Limb (tissue), 2 donors: ENCODE data around the gene THOC6.
A peak's percentile ranks its signal among the peaks of the same experiment; 100 is the strongest.

Experiments used
- DNase-seq, 2 donors: peaks; one replicate each; pipeline ENCODE4 v3.0.0-alpha.2; 2016; ENCODE audit errors: extremely low spot score in 2 of 2

Gene THOC6

DNA sequence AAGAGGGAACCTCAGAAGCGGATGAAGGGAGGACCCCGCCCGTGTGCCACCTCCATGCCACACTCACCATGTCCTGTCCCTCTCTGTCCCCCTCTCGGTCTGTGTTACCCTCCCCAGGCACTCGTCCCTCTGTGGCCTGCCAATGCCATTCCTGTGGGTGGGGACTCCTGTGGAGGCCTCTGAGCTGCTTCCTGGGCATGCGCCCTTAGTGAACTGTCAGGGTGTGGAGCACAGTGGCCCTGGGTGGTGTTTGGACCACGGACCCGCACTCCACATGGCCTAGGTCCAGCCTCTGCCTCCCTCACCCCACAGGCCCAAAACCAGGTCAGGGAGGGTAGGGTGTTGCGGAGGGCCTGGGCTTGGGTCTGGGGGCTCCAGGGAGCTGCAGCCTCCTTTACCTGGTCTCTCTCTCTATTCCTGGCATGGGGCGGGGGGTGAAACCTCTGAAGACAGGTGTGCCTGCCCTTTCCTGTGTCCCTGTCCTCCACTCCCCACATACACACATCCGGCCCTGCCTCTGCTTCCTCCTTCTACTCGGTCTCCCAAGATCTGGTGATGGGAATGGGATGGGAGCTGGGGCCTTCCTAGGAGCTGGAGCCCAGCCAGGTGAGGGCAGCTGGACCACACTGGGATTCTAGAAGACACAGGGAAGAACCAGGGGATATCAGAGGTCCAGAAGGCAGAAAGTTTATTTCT lies 32.1 kb upstream of the THOC6 start:
- no peak for DNase-seq

DNA sequence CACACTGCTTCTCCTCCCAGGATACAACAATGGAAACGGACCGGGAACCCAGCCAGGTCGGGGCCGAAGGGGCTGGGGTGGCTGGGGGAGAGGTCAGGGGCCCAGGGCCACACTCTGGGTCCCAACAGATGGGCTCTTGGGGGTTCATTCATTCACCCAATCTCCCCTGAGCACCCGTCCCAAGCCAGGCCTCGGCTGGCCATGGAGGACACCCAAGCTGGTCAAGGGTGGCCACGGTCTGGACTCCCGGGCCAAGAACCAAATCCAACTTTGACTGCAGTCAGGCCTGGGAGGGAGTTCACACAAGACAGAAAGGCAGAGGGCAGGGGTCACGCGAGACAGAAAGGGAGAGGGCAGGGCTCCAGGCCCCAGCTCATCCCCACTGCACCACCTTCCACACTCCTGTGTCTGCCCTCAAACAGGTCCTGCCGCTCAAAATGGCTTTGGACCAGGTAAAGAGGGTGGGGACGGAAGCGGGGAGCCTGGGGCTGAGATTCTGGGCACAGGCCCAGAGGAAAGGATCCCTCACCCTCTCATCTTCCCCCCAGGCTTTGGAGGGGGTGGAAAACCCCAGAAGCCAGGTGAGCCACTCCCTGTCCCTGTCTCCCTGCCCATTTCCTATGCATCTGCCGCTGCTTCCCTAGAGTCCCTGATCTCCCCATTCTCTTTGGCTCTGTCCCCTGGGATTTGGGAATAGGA lies 31.3 kb upstream of the THOC6 start:
- DNase-seq: no peak

DNA sequence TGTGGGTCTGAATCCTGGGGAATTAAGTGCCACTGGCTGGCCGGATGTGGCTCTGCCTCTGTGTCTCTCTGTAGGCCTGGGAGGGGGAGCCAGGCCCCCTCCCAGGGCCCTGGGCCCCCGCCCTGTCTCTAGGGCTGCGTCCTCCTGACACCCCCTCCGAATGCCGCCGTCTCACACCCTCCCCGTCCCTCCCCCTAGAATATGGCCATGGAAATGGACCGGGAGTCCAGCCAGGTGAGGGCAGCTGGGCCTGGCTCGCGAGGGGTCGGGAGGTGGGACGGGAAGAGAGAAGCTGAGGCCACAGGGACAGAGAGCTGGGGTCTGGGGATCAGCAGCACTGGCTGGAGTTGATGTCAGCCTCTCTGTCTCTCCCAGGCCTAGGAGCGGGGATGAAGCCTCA lies 27.5 kb upstream of the THOC6 start:
- no peak for DNase-seq

DNA sequence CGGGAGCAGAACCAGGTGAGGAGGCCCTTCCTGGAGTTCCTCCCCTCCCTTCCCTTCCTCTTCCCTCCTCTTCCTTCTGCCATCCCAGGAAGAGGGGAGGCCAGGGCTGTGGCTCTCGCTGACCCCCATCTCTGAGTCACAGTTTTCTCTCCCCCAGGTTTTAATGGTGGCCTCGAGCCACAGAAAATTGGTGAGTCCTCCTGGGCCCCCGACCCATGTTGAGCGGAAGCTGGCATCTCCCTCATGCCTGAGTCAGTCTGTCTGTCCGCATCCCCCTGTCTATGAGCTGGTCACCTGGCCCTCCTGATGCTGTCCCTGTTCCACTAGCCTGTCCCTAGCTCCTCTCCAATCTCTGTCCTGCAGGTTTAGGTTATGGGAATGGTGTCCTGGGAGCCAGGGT lies 23.9 kb upstream of the THOC6 start:
- no peak for DNase-seq

DNA sequence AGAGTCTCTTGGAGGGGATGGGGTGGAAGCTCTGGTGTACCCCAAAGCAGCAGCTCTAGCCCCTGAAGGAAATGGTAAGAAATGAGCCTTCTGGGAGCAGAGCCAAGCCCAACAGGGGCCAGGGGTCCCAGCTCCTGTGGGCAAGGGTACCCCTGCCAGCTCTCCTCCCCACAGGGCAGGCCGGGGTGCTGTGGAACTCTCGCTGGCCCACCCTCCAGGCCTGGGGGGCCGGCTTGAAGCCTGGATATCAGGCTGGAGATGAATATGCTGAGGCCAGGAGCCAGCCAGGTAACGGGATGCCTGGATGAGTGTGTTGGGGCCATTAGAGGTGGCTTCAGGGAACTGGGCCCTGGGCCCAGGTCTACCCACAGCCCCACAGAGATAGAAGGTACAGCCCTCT lies 23.3 kb upstream of the THOC6 start:
- DNase-seq: no peak

DNA sequence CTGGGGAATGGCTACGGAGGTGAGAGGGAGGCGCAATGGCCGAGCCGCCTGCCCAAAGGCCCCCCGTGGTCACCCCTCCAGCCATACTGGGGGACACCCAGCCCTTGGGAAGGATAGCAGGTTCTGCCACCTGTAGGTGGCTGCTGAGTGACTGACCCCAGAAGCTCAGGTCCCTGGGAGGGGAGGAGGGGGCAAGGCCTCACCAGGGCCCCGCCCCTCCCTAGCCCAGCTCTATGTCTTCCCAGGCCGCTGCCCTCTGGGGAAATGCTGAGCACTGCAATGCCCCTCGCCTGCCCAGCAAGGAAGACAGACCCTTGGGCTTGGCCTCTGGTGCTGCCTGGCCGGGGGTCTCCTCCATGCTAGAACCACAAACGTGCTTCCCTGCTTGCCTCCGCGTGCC lies 22.5 kb upstream of the THOC6 start:
- DNase-seq: no peak

DNA sequence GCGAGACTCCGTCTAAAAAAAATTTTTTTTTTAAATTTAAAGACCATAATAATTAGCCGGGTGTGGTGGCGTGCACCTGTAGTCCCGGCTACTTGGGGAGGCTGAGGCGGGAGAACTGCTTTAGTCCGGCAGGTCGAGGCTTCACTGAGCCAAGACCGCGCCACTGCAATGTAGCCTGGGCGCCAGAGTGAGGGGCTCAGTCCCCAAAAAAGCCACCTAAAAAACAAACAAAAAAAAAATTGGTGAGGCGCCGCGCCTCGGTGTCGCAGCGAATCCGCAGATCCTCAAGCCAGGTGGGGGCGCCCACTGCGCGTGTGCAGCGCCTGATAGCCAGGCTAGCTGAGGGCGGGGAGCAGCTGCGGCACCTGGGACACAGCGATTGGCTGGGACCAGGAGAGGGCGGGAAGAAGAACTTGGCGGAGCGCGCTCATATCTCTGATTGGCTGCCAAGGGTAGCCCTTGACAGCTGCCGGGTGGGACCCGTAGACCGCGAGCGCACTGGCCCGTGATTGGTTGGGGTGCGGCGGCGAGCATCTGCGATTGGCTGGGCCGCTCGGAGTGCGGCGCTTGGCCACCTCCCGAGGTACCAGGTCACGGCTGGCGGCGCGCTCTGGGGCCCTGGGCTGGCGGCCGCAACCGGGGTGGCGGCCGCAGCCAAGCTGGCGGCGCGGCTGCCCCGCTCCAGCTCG lies 20.1 kb upstream of the THOC6 start:
- DNase-seq: peak; percentile 95

DNA sequence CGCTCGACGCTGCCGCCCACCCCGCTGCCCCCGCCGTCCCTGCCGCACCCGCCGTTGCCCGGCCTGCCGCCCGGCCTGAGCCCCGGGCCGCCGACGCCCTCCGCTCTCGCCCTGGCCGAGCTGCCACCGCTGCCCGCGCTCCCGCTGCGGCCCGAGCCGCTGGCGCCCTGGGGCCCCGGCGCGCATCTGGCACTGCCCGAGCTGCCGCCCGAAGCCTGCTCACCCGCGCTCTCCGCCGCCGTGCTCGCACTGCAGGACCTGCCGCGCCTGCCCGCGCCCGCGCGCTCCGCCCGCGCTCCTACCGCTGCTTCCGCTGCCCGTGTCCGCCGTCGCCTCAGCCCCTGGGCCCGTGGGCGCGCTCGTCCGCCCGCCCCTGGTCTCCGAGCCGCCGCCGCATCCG lies 19.5 kb upstream of the THOC6 start:
- no peak for DNase-seq

DNA sequence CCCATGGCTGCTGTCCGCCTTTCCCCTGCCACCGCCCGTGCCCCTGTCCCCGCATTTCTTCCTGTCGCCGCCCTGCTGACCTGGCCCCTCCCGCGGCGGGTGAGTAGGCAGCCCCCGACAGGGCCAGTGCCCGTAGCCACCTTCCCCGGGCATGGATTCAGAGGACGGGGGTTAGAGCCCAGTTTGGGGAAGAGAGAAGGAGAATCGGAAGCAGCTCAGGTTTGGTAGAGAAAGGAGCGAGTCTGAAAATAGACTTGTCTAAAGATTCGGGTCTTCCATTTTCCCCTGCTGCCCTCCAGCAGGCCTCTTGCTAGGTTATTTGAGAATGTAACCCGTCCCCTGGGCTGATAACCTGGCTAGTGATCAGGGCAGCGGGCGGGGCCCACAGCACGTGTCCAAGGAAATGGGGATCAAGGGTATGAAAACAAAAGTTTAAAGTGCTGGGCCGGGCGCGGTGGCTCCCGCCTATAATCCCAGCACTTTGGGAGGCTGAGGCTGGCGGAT lies 19.0 kb upstream of the THOC6 start:
- DNase-seq: no peak

DNA sequence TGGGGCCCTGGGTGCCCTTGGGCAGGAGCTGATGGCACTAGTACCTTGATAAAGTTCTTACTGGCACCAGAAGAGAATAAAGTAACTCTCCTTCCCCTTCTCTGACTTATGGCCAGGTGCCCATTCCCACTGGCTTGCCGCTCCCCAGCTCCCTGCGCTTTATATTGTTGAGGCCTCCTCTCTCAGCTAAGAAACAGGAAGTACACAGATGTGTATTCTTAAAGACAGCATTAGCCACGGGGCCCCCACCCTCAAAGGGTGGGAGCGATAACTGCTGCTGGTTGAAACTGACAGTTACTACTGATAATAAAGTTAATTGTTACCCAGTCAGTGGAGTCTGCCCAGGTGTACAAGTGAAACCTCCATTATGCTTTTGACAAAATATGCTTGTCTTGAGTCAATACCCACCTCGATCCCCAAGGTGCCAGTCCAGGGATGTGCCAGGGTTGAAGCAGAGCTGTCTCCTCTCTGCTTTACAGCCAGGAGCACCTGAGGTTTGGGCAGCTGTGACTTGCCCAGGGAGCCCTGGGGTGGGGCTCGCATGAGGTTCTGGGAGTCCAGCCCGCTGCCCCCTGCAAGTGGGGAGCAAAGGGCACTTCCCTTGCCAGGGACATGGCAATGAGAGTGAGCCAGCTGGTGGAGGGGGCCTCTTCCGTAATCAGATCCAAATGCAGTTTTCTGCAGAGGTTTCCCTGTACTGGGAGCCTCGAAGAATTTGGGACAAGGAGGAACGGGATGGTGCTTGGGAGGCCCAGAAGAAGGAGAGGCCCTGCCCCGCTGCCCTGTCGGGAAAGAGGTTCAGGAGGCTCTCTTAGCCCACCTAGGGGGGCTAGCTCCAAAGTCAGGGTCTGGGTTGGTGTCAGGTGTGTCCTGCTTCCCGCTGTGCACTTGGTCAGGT lies 16.5 kb upstream of the THOC6 start:
- DNase-seq: no peak

DNA sequence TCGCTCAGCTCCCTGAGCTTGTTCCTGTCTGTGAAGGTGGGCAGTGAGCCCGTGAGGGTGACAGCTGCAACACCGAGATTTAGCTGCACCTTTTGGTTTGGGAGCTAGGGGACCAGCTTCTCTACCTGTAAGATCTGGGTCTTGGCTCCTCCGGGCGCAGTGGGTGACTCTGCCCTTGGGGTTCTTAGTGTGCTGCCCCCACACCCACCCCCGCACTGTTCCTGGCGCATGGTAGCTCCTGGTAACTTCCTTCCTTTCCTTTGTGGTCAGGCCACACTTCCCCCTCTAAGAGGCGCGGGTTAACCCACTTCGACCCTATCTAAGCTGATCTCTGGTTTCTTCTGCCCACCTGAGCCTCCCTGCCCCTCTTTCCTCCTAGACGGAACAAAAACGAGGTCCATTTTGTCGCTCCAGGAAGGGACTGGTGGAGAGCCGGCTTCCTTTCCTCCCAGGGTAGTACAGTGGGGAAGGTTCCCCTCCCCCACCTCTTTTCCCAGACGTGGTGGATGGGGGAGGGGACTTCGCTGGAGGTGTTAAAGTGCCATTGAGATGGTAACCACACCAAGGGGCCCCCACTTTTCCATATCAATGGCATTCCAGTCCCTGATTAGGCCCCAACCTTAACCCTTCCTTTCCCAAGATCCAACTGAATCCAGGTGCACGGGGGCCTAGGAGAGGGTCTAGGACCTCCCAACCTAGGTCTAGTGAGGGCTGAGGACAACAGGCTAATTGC lies 15.7 kb upstream of the THOC6 start:
- no peak for DNase-seq

DNA sequence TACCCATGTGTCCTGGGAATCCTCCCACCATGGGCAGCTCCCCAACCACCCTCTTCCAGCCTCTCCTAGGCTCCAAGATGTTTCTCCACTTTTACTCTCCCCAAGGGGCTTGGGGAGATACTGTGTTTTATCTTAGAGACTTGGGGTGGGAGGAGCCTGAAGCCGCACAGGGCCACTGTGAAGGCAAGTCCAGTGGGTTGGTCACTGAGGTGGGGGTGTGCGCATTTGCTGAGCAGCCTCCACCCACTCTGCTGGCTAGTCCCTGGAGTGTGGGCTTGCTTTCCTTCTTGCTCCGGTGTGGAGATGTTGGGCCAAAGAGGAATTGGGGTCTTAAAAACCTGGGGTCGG lies 15.2 kb upstream of the THOC6 start:
- DNase-seq: no peak

DNA sequence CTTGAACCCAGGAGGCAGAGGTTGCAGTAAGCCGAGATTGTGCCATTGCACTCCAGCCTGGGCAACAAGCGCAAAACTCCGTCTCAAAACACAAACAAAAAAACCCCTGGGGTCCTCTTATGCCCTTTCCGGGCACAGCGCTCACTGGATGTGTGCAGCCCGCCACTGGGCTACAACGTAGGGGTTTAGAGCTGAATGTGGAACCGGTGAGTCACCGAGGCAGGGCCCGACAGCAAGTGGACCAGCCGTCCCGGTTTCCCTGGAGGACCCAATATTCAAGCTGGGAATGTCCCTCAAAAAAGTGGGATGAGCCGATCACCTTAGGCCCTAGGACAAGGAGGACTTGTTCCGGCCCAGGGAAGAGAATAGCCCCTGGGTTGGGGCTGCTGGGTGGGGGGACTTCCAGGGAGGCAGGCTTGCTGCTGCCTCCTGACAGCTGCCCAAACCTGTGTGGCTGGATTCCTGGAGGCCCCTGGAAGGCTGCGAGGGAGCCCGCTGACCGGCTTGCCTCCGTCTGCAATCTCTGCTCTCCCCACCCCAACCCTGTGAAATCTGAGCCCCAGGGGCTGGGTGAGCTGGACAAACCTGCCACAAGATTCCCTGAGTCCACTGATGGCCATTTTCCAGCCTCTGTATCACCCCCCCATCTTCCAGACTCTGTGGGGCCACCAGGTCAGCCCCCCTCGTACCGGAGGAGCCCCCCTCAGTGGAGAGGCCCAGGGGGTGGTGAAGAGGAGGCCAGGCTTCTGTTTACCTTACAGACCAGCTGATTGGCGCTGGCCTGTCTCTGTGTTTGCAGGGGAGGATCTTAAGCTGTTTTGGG lies 14.1 kb upstream of the THOC6 start:
- no peak for DNase-seq

DNA sequence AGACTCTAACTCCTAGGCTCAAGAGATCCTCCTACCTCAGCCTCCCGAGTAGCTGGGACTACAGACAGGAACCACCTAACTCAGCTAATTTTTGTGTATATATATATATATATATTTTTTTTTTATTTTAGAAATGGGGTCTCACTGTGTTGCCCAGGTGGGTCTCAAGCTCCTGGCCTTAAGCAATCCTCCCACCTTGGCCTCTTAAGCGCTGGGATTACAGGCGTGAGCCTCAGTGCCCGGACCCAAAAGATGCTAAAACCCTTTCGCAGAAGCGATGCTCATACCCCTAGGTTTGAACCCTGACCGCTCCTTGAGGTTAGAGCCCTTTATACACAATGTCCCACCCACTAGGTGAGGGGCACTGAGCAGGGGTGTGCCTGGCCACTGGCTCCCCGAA lies 13.3 kb upstream of the THOC6 start:
- no peak for DNase-seq

DNA sequence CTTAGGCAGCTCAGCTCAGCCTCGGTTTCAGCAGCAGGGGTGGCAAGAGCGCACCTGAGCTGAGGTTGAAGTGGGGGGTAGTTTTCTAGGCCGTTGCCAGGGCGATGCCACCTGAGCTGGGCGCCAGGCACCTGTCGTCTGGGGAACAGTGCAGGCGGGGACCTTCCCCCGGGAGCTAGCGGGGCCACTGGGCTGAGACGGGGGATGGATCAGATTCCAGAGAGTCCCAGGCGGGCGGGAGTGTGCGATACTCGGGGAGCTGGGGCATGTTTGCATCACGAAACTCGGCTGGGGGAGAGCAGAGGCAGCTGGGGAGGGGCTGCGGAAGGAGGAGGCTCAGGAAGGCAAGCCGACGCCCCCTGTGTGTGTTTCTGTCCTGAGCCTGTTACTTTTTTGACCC lies 11.6 kb upstream of the THOC6 start:
- no peak for DNase-seq

DNA sequence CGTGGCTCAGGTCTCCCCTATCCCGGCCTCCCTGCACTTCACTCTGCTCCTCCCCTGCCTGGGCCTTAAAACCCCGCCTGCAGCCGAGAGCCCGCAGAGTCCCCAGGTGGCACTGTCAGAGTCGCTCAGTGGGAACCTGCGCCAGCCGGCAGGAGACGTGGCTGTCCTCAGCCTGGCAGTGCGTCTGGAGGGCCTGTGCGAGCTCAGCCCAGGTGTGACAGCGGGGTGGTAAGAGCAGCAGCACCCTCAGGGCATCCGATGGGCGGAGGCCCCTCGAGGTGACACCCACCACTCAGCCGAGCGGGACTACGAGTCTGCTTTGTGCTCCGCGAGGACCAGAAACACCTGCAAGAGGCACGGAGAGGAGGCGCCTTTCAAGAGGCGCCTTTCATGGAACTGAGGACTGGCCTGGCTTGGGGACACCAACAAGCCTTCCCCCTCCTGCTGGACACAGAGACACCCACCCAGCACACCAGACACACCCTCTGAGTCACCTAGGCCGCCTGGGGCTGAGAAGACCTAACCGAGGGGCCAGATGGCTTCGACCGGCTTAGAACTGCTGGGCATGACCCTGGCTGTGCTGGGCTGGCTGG lies 10.9 kb upstream of the THOC6 start, which contains the start of gene CLDN9:
Gene CLDN9 (plus strand): TSS at position 96 of the 593 bp plus-strand sequence. CDS start 440 bp downstream, at position 536.
- DNase-seq: no peak

DNA sequence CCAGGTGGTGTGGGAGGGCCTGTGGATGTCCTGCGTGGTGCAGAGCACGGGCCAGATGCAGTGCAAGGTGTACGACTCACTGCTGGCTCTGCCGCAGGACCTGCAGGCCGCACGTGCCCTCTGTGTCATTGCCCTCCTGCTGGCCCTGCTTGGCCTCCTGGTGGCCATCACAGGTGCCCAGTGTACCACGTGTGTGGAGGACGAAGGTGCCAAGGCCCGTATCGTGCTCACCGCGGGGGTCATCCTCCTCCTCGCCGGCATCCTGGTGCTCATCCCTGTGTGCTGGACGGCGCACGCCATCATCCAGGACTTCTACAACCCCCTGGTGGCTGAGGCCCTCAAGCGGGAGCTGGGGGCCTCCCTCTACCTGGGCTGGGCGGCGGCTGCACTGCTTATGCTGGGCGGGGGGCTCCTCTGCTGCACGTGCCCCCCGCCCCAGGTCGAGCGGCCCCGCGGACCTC lies 10.3 kb upstream of the THOC6 start:
- DNase-seq: no peak

DNA sequence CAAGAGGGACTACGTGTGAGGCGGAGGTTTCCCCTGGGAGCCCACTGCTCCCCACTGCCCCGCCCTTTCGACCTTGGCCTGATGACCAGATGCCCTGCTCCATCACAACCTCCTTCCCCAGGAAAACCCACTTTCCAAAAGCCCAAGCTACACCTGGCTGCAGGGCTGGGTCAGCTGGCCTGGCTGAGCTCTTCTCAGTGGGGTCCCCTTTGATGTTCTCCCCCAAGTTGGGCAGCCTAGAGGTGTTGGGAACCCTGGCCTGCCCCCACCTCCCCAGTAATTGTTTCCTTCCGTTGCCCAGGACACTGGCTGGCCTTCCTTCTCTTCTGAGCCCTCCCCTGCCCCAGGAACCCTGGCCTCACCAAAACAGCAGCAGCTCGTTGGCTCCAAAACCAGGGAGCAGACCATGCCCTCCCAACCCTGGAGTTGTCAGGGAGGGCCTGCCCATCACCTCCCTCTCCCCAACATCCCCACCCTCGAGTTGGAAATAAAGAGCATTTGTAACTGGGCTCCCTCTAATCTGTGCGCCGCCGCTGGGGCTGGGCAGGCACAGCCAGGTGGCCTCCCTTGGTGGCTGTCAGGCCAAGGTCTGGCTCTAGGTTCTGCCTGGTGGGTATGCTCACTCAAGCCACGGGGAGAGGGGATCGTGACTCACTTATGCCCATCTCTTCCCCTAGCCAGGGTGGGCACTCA lies 9.7 kb upstream of the THOC6 start:
- DNase-seq: no peak

DNA sequence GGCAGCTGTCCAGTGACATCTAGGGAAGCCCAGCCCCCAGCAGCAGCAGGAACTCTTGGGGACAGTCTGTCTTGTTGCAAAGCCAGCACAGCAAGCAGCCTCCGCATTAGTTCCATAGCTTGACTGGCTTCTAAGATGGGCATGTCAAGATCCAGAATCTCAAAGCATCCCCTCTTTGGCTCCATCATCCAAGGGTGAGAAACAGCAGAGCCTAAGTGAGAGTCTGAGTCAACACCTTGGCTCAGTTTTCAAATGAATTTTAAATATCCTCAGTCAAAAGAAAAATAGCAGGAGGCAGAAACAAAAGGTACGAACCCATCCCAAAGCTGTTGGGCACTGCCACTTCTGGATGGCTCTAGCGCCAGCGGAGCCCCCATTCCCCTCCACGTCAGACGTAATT lies 8.9 kb upstream of the THOC6 start:
- no peak for DNase-seq
